ENCODE data around the gene PLAC1.

PLAC1 gene

DNA sequence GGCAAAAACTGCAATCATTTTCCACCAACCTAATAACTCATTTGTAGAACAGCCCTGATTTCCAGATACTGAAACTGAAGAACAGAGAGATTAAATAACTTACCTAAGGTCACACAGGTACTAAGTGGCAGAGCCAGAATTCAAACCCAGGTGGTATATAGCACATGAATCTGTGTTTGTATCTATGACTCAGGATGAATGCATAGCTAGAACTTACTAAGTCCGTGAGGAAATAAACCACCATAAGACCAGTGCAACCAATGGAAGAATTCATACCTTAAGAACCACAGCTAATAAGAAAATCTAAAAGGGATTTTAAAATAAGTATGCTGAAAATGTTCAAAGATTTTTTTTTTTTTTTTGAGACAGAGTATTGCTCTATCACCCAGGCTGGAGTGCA lies 1.5 kb upstream of the PLAC1 start:
- H3K36me3 ChIP-seq: no peaks in the 10 kb centered on the region
- H3K4me1 ChIP-seq: no peaks in the 10 kb centered on the region
- no peaks in the 10 kb centered on the region for H3K27me3 ChIP-seq
- no peak overlapping the region for H3K27ac ChIP-seq
- intact Hi-C loops (cut with DNase I; ENCODE audit: low total_unique reads): no loop called here
- no peak for DNase-seq
- no peak overlapping the region for H3K4me3 ChIP-seq
- TF ChIP-seq, protein P1, sequence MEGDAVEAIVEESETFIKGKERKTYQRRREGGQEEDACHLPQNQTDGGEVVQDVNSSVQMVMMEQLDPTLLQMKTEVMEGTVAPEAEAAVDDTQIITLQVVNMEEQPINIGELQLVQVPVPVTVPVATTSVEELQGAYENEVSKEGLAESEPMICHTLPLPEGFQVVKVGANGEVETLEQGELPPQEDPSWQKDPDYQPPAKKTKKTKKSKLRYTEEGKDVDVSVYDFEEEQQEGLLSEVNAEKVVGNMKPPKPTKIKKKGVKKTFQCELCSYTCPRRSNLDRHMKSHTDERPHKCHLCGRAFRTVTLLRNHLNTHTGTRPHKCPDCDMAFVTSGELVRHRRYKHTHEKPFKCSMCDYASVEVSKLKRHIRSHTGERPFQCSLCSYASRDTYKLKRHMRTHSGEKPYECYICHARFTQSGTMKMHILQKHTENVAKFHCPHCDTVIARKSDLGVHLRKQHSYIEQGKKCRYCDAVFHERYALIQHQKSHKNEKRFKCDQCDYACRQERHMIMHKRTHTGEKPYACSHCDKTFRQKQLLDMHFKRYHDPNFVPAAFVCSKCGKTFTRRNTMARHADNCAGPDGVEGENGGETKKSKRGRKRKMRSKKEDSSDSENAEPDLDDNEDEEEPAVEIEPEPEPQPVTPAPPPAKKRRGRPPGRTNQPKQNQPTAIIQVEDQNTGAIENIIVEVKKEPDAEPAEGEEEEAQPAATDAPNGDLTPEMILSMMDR (IDR thresholded peaks at IDR 0.05): no peak
- no peaks in the 10 kb centered on the region for H3K9me3 ChIP-seq

DNA sequence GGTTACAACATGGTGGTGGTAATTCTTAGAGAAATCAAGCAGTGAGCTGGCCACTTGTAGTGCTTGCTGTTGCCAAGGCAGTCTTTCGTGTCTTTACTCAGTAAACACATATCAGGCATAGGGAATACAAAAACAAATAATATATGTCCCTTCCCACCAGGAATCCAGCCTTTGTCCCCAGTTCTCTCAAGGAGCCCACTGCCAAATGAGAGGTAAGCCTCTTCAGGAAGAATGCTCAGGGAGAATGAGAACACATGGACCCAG lies 421 bp upstream of the PLAC1 start:
- Histone ChIP-seq H3K27me3 (no peaks in the 10 kb centered on the region), H3K9me3 (no peaks in the 10 kb centered on the region), H3K36me3 (no peaks in the 10 kb centered on the region), H3K4me3 (no peak overlapping the region), H3K27ac (no peak overlapping the region), H3K4me1 (no peaks in the 10 kb centered on the region)
- no peak for DNase-seq
- TF ChIP-seq, protein P1 (IDR thresholded peaks at IDR 0.05): no peak
- intact Hi-C loops (cut with DNase I; ENCODE audit: low total_unique reads): no loop called here

DNA sequence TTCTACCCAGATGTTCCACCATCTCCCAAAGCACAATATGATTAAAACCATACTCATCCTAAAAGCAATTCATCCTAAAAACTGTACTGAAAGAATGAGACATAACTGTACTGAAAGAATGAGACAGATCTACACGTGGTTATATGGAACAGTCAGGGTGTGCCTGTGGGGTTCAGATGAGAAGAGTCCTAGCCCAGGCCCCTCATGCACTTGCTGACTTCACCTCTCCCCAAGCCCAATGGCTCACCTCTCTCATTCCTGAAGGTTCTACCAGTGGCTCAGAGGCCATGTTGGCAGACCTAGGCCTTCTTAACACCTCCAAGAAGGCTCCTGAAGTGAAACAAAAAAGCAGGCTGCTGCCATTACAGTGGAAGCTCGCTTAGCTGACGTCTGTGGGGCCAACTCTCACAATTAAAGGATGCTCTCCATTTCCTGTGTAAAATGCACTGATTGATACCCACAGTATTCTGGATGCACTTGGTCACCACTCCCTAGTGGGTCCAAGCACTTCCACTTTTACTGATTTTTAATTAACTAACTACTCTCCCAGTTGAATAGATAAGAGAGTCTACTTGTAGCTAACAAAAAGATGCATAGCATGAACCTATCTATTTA lies 3.8 kb downstream of the PLAC1 start:
- Histone ChIP-seq H3K27ac (no peak overlapping the region), H3K9me3 (no peaks in the 10 kb centered on the region), H3K27me3 (no peaks in the 10 kb centered on the region), H3K4me3 (no peak overlapping the region), H3K4me1 (no peaks in the 10 kb centered on the region), H3K36me3 (no peaks in the 10 kb centered on the region)
- TF ChIP-seq, protein P1 (IDR thresholded peaks at IDR 0.05): no peak
- DNase-seq: no peak
- intact Hi-C loops (cut with DNase I; ENCODE audit: low total_unique reads): no loop called here

DNA sequence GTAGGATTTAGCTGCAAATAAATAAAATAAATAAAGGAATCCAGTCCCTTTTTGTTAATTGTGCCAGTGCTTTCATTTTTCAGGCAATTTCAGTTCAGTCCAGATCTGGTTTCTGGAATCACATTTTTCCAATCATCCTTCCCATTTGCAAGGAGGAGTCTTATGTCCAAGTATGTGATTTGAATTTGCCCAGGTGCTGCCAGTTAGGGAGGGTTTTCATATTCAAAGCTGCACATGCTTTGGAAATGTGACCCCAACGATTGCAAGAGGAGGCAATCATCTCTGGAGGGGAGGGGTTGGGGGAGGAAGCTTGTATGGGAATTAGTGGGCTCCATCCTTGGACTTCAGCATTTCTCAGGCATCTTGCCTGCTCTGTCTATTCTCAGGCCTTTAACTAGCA lies 4.4 kb downstream of the PLAC1 start:
- TF ChIP-seq, protein P1 (IDR thresholded peaks at IDR 0.05): no peak
- no peaks in the 10 kb centered on the region for H3K9me3 ChIP-seq
- no peaks in the 10 kb centered on the region for H3K36me3 ChIP-seq
- intact Hi-C loops (cut with DNase I; ENCODE audit: low total_unique reads): no loop called here
- no peak overlapping the region for H3K4me3 ChIP-seq
- no peak overlapping the region for H3K27ac ChIP-seq
- H3K4me1 ChIP-seq: no peaks in the 10 kb centered on the region
- DNase-seq: no peak
- no peaks in the 10 kb centered on the region for H3K27me3 ChIP-seq

- Histone ChIP-seq H3K27ac (no peak overlapping the region), H3K9me3 (no peaks in the 10 kb centered on the region), H3K36me3 (no peaks in the 10 kb centered on the region), H3K4me1 (no peaks in the 10 kb centered on the region), H3K4me3 (no peak overlapping the region), H3K27me3 (no peaks in the 10 kb centered on the region)
- DNase-seq: no peak
- intact Hi-C loops (cut with DNase I; ENCODE audit: low total_unique reads): no loop called here
- TF ChIP-seq, protein P1 (IDR thresholded peaks at IDR 0.05): no peak
Measured at GRCh38 chrX:134650701-134651100, 7.6 kb downstream of the PLAC1 start.

DNA sequence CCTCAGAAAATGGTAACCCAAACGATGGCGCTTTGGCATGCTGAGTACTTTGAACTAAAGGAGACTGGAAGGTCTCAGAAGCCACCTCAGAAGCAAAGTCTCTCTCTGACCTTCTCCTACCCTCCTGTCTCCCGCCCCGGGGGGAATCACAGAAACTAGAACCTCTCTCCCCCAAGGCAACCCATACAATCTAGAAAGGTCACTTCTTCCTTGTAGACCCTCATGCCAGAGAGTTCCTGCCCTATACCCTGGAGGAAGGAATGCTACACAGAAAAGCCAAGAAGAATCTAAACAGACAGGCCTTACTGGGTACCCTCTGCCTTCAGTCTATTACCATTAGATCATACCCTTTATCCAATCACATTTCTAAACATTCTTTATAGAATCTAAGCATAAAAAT lies 8.5 kb downstream of the PLAC1 start:
- TF ChIP-seq, protein P1 (IDR thresholded peaks at IDR 0.05): no peak
- no peaks in the 10 kb centered on the region for H3K9me3 ChIP-seq
- H3K4me1 ChIP-seq: no peaks in the 10 kb centered on the region
- no peak overlapping the region for H3K27ac ChIP-seq
- DNase-seq: no peak
- no peak overlapping the region for H3K4me3 ChIP-seq
- intact Hi-C loops (cut with DNase I; ENCODE audit: low total_unique reads): no loop called here
- H3K36me3 ChIP-seq: no peaks in the 10 kb centered on the region
- H3K27me3 ChIP-seq: no peaks in the 10 kb centered on the region

Data from tibial artery (tissue), 4 donors.